HG03280 (cell line): ENCODE measurements around the gene LHX2.

ENCODE experiments used
- ATAC-seq: cut with Tn5 transposase; IDR thresholded peaks from one replicate; pipeline ENCODE4 v1.9.1; 2021; ENCODE audit warnings: mild to moderate bottlenecking, moderate library complexity; ENCODE audit not compliant: unreplicated experiment

LHX2 gene

DNA sequence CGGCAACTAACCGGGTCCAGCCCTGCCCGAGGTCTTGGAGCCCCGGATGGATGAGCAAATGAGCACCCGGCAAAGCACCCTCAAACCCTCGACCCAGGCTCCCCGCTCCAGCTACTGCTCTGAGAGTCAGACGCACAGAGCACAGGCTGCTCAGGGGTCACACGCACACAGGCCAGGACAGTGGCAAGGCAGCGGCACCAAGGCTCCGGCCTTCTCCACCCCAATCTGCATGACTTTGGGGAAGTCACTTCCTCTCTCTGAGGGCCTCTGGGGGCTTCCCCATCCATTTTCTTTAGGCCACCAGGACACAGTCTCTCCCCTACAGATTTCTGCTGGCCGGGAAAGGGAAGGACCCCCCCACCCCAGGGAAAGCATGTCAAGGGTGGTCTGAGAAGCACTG lies 18.0 kb downstream of the LHX2 start:
- ATAC-seq: no peak

DNA sequence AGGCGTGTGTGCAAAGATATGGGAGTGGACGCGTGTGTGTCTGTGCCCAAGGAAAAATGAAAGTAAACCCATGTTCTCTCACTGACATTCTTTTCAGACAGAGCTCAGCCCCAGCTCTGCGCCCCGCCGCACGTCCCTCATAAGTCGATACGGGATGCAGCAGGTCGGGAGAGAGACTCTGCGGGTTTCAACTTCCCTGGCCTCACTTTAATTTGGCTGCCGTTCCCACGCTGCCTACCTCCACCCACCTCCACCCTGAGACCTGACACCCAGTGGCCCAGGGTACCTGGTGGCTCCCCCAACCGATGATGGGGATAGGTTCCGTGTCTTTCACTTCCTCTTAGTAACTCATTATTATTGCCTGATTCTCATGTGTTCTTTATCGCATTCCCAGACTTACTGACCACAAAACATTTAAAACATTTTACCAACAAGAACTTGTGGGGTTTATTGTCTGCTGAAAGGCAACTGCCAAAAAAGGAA lies 19.4 kb downstream of the LHX2 start:
- ATAC-seq: no peak

DNA sequence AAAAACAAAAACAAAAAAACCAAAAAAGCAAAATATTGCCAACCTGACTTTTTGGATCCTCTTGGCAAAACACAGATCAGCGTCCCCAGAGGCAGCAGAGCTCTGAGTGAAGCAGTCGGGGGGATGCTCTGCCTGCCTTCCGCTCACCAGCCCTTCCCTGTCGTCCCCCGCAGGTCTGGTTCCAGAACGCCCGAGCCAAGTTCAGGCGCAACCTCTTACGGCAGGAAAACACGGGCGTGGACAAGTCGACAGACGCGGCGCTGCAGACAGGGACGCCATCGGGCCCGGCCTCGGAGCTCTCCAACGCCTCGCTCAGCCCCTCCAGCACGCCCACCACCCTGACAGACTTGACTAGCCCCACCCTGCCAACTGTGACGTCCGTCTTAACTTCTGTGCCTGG lies 20.7 kb downstream of the LHX2 start:
- ATAC-seq: no peak

DNA sequence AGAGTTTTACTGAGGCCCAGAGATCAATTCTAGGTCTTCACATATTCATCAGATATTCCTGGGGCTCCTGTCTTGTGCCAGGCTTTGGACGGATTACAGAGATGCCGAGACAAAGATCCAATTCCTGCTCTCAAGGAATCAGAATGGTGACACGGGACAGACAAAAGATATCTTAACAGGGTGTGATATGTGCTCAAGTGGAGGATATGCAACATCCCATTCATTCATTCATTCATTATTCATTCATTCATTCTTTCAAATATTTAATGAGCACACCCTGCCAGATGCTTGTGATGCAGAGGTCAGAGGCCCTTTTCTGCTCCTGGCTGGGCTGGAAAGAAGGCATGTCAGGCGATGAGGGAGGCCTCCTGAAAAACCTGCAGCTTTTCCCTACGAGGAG lies 21.8 kb downstream of the LHX2 start:
- ATAC-seq: no peak

DNA sequence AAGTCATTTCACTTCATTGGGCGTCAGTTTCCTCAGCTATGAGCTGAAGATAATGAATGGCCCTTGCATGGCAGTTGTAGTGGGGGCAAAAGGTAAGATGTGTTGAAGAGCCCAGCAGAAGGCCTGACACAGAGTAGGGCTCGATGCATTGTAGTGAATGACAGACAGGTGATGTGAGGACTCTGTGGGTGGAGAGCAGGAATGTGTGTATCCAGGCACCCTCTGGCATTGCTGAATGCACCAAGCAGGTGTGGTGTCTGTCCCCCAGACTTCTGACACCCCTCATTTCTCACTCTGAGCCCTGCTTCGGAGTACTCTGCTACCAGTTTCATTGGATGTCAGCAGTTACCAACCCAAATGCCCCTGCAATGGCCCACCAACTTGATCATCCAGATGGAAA lies 22.4 kb downstream of the LHX2 start:
- no peak for ATAC-seq

DNA sequence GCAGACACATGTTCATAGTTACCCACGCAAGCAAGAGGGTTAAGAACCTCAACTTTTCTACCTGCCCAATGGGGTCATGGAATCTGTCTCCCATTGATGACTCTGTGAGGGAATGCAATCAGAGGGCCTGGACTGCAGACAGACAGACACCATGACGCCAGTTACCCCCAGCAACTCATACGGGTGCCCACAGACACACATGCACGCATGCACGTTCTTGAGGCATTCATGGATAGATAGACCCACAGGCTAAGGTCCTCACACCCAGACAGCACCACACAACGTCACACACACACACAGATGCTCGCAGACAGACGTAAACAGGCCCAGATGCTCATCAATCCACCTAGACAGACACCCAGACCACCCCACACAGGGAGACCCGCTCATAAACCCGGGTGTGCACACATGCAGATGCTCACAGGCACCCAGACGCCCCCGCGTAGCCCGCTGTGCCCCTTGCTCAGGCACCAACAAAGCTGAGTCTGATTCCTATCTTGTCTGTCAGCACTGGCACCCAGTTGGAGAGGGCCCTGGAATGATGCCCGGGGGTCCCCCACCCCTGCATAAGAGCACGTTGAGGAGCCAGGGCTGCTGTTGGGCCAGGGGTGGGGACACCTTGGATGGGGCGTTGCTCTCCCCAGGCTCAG lies 23.6 kb downstream of the LHX2 start:
- ATAC-seq: no peak

DNA sequence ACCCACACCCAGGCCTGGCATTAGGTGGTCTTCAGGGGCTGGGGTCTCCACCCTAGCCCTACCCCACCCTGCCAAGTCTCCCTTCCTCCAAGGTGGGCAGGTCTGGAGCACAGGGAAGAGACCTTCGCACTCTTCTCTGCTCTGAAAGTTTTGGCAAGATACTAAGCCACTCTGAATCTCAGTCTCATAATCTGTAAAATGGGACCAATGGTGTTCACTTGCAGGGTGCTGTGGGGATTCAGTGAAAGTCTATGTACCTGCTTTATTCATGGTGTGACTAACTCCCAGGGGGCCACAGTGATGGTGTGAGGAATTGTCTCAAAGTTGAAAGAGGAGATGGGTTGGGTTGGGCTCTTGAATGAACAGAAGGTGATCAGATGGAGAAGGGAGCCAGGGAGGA lies 25.0 kb downstream of the LHX2 start:
- no peak for ATAC-seq

DNA sequence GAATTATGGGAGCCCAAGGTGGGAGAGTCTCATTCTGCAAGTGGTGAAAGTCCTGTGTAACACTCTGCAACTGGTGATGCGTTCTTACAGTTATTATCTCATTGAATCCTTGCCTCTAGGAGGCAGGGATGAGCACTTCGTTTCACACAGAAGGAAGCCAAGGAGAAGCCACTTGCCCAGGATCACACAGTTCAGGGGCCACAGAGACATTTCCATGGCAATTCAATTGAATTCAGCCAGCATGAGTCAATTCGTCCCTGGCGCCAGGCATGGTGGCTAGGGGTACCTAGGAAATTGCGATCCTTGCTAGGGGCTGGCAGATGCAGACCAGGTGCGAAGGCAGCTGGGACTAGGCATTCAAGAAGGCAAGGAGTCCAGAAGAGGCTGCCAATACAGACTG lies 26.2 kb downstream of the LHX2 start:
- no peak for ATAC-seq

DNA sequence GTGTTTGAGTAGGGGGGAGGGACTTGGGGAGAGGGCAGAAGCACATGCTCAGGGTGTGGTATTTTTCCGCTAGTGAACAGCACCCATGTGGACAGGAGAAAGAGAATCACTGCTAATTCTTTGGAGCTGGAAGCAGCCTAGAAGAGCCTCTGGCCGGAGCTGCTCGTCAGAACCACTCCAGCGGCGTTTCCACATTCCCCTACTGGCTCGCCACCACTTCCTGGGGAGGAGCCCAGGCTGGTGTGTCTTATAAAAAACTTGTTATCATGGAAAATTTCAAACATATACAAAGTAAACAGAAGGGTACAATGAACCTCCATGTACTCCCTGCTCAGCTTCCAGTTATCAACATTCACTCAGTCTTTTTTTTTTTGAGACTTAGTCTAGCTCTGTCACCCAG lies 26.7 kb downstream of the LHX2 start:
- no peak for ATAC-seq

DNA sequence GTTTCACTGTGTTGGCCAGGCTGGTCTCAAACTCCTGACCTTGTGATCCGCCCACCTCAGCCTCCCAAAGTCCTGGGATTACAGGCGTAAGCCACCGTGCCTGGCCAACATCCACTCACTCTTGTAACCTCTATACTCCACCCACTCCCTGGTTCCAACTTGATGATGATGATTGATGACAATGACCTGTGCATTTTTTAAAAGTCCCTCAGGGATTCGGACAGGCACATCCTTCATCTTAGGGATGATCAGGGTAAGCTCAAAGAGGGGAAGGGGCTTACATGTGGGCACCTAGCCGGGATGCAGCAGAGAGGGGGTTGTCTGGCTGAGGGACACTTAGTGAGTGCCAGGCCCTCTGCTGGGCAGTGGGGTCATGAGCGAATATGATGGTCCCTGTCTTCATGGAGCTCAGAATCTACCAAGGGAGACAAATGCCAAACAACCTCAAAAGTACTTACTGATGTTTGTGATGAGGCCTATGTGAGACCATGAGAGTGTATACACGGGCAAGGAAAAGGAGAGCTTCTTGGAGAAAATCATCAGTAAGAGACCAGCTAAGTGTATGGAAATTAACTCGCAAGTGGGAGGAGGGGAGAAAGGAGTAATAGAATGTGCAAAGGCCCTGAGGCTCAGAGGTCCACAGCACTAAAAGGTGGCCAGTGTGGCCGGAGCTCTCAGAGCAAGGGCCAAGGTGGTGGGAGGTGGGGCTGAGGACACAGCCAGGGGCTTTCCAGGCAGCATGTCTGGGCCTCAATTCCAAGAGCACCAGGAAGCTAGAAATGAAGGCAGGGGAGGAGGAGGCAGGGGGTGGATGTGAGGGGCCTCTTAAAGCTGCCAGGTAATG lies 27.4 kb downstream of the LHX2 start:
- ATAC-seq: no peak

DNA sequence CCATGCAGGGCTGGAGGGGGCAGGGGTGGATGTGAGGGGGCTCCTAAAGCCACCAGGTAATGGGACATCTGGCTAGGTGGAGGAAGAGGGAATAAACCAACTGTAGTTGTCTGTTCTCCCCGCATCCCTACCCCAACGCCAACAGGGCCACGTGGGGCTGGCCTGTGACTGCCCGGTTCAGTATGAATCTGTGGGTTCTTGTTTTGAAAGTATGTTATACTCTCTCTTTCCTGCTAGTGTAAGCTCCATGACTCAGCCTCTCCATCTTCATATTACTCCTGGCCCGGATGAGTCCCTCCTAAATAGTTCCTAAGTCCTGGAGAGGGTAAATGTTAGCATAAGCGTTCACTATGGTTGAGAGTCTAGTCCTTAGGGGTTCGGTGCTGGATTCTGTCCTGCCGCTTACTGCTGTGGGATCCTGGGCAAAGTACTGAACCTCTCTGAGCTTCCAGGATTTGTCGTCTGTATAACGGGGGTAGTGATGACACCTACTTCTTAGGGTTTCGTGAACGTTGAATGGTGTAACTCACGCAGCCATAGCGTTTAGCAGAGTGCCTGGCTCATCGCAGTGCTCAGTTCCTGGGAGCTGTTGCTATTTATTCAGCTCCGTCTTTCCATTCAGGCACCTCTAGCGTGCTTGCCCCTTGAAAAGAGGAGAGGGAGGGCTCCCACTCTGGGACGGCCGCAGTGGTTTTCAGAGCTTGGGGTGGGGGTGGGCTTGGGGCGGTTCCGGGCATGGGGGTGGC lies 28.8 kb downstream of the LHX2 start:
- ATAC-seq: no peak

DNA sequence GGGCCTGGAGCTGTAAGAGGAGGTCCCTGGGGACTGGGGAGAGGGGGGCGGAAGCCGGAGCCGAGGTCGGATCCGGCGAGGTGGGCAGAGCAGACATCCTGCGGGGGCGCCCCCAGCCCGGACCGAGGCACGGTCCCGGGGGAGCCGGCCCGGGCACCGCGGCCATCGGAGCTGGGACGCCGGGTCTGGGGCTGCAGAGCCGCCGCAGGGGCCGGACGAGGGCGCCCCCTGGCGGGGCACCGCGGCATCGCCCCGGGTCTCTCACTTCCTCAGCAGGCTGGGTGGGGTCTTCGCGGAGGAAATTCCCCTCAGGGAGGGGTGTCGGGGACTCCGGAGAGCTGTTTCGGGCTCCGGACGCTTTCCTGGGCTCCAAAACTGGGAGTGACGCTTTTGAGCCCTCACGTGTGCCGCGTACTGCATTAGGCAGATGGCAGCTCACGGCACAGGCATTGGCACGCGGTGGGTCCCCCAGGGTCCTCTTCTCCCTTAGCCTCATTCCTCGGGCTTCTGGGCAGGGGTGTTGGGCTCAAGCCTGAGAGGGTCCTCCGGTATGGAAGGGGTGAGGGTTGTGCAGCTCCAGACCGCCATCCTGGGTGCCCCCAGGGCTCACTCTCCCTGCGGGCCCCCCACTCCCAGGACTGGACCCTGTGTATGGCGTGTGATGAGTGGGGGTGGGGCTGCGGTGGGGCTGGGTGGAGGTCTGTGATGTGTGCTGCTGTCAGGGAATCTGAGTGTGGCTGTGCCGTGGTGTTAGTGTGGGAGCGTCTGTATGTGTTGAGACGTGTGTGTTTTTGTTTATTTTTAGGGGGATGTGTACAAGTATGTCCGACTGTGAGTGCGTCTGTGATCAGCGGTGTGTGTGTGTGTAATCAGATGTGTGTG lies 29.6 kb downstream of the LHX2 start:
- ATAC-seq: no peak

DNA sequence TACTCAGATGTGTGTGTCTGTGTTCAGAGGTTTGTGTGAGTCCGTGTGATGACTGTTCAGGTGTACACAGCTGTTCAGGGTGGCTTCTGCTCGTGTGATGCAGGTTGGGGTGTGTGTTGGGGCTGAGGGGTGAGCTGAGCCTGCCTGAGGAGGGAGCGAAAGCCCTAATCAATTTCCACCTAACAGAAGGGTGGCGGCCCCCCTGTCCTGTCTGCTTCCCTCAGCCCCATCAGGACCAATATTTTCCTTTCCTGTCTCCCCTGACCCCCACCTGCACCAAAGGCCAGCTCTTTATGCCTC lies 30.2 kb downstream of the LHX2 start:
- no peak for ATAC-seq

DNA sequence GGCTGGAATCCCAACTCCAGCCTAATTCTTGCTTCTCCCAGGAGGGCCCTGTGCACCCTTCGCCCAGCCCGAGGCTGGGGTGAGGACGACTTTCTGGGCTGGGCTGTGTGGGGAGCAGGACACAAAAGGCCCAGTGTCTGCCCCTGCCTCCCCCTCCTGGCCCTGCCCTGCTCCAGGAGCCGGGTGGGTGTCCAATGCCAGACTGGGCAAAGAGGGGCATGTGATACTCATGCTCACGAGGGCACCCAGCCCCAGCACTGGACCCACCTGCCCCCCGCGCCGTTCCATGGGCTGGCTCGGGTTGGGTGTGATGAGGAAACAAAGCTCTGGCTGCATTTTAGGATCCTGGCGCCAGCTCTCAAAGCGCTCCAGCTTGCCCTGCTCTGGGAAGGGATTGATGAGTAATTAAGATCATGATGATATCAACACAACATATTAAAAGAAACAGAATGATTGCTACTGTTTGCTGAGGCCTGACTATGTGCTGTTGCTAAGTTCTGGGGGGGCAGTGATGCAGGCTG lies 30.7 kb downstream of the LHX2 start:
- no peak for ATAC-seq

DNA sequence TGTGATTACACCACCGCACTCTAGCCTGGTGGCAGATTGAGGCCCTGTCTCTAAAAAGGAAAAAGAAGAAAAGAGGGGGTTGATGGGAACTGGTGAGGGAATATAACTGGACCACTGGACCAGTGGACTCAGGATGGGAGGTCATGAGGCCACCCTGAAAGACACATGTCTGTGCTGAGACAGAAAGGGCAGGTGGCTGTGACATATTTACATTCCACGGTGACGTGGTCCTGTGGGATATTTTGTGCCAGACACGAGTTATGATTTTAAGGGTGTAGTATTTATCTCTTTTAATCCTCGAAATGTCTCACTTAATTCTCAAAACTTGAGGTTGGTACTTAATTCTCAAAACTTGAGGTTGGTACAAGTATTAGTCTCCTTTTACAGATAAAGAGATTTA lies 32.9 kb downstream of the LHX2 start:
- ATAC-seq: no peak

DNA sequence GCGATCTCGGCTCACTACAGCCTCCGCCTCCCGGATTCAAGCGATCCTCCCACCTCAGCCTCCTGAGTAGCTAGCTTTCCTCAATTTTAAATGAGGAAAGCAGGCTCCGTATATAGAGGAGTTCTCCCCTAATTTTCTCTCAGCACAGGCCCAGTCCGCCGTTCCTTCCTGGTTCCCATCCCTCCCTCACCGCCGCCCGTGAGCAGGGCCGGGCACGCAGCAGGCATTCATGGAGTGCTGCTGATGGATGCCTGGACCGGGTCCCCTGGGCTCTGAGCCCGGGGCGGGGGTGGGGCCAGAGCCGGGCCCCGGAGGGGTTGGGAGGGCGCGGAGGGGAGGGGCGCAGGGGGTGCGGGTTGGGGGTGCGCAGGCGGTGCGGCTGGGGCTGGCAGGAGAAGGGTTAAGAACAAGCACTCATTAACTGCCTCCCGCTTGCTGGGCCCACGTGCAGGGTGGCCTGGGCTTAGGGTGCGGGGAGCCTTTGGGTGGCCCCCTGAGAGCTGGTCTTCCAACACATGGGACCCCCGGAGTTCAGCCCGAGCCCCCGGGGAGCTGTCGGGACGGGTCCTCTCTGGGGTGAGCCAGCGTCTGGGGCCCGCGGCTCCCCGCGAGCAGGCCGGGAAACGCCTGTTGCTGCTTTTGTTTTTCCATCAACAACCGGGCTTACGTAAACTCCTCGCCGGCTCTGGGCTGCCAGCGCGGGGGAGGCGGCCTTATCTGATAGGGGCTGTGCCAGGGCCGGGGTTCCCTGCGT lies 33.7 kb downstream of the LHX2 start:
- no peak for ATAC-seq

DNA sequence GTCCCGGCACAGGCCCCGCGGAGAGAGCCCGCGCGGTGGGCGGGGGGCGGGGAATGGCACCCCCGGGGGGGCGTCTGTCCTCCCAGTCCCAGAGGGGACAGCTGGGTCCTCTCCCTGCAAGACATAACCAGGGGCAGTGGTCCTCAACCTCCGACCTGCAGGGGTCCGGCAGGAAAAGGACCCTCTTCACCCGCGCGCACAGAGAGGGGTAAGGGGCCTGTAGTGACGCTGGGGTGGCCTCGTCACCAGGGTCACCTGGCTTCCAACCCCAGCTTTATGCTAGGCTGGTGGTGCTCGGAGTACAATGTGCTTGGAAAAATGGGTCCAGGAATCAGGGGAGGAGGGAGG lies 34.2 kb downstream of the LHX2 start:
- no peak for ATAC-seq

DNA sequence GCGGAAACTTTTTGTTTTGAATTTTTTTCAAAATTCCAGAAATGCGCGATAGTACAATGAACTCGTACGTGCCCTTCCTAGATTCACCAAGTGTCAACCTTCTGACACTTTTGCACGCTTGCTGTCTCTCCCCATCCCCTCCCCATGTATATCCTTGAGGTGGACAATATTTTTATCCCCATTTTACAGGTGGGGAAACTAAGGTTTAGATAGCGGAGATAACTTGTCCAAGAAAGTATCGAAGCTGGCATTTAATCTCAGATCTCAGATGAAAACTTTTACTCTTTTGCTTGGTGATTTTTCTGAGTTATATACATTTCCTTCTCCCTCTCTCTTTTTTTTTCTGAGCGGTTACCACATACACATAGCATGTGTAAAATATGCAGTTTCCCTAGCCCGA lies 34.6 kb downstream of the LHX2 start:
- ATAC-seq: no peak

DNA sequence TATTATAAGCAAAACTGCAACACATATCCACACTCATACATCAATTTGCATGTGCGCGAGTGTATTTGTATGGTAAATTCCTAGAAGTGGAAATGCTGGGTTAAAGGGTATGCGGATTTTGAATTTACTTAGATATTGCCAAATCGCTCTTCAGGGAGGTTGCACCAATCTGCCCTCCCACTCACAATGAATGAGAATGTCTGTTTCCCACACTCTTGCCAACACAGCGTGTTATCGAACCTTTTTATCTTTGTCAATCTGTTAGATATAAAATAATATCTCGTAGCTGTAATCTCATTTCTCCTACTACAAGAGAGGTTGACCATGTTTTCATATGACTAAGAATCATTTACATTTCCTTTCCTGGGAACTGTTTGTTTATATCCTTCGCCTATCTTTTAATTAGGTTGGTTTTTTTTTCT lies 35.7 kb downstream of the LHX2 start:
- ATAC-seq: no peak

DNA sequence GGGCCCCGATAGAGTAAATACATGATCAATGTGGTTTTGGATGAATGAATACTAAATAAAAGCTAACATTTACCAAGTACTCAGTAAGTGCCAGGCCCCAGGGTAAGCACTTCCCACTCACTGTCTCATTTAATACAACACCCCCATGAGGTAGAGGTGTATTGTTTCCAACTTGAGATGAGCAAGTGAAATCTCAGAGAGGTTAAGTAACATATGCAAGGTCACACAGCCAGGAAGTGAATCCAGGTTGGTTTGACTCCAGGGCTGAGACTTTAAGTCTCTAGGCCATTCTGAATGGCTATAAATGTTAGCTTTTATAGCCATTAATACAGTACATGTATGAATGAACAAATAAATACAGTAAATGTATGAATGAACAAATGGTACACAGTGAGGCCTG lies 39.4 kb downstream of the LHX2 start:
- no peak for ATAC-seq
